PFSK-1 (cell line): ENCODE data around the gene TNNT2.

Experiments
- POLR2AphosphoS5 ChIP-seq: IDR thresholded peaks from 2 replicates; pipeline ENCODE4 v1.6.1; 2012; ENCODE audit warnings: low read depth, mild to moderate bottlenecking, control low read depth, low read length, moderate library complexity
- SIN3A ChIP-seq: IDR thresholded peaks from 2 replicates; pipeline ENCODE4 v1.6.1; 2012; ENCODE audit warnings: mild to moderate bottlenecking, low read length, moderate library complexity, borderline replicate concordance; ENCODE audit not compliant: insufficient read depth
- TAF1 ChIP-seq: IDR thresholded peaks from 2 replicates; pipeline ENCODE4 v1.6.1; 2012; ENCODE audit warnings: low read length, control low read depth, borderline replicate concordance; ENCODE audit not compliant: insufficient read depth
- TF ChIP-seq, protein P1 (sequence below), 2 experiments: IDR thresholded peaks; 2 replicates each; pipeline versions ENCODE4 v1.6.1 to v1.8.0; 2011 to 2012; ENCODE audit warnings: low read depth in 2 of 2, low read length in 2 of 2, control low read depth in 1 of 2, inconsistent platforms in 1 of 2, mild to moderate bottlenecking in 1 of 2, moderate library complexity in 1 of 2; ENCODE audit not compliant: insufficient read depth in 1 of 2

DNA sequence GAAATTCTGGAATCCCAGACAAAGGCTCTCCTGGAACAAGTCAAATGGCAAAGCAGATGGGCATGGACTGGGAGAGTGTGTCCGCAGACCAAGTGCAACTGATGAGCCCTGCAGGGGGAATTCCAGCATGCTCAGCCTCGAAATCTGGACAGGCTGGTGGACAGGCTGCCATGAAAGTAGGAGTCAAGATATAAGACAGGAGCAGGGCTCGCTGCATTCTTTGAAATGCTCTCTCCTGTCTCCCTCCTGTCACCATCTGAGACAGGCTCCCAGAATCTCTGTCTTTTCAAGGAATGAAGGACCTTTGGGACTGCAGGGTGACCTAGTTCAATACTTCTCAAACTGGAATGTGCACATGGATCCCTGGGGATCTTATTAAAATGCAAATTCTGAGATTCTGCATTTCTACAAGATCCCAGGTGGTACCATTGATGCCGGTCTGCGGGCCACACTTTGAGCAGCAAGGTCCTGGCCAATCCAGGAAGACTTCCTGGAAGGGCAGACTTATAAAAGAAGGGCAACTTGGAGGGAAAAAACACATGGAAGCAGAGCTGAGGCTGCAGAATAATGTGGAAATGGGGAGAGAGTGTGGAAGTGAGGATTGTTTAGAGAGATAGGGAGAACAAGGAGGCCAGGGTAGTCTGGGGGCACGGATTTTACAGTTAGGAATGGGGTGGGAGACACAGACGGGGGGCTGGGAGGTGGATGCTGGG is 29.8 kb downstream of the TNNT2 start:
- TF ChIP-seq POLR2AphosphoS5 (no peak), TAF1 (no peak), SIN3A (no peak)
- TF ChIP-seq, protein P1, sequence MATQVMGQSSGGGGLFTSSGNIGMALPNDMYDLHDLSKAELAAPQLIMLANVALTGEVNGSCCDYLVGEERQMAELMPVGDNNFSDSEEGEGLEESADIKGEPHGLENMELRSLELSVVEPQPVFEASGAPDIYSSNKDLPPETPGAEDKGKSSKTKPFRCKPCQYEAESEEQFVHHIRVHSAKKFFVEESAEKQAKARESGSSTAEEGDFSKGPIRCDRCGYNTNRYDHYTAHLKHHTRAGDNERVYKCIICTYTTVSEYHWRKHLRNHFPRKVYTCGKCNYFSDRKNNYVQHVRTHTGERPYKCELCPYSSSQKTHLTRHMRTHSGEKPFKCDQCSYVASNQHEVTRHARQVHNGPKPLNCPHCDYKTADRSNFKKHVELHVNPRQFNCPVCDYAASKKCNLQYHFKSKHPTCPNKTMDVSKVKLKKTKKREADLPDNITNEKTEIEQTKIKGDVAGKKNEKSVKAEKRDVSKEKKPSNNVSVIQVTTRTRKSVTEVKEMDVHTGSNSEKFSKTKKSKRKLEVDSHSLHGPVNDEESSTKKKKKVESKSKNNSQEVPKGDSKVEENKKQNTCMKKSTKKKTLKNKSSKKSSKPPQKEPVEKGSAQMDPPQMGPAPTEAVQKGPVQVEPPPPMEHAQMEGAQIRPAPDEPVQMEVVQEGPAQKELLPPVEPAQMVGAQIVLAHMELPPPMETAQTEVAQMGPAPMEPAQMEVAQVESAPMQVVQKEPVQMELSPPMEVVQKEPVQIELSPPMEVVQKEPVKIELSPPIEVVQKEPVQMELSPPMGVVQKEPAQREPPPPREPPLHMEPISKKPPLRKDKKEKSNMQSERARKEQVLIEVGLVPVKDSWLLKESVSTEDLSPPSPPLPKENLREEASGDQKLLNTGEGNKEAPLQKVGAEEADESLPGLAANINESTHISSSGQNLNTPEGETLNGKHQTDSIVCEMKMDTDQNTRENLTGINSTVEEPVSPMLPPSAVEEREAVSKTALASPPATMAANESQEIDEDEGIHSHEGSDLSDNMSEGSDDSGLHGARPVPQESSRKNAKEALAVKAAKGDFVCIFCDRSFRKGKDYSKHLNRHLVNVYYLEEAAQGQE (IDR thresholded peaks at IDR 0.05; ENCODE audit: insufficient read depth in 1 of 2, low read depth in 2 of 2, low read length in 2 of 2) = no peak
